BLaER1 treated with 17β-estradiol and CSF1 and Interleukin-3, amounts not matched to agents 10 nM and 100 nM (cell line): ENCODE results near the gene LMNTD2.
"Not testable (repeated sequence)": the region's sequence is repeated elsewhere in the genome, so short reads cannot be mapped to it uniquely, and the experiment has no call there.

Experiments
- H3K27ac ChIP-seq, 11 experiments: shearing (Covaris generic); formaldehyde crosslinking; 2 replicates each; pipeline ENCODE4 v1.8.1; 2022
- H3K27me3 ChIP-seq, 11 experiments: shearing (Covaris generic); formaldehyde crosslinking; 2 replicates each; pipeline ENCODE4 v1.8.1; 2022
- H3K36me3 ChIP-seq, 11 experiments: shearing (Covaris generic); formaldehyde crosslinking; 2 replicates each; pipeline ENCODE4 v1.8.1; 2022
- H3K4me1 ChIP-seq, 10 experiments: shearing (Covaris generic); formaldehyde crosslinking; 2 replicates each; pipeline ENCODE4 v1.8.1; 2022
- H3K4me2 ChIP-seq, 11 experiments: shearing (Covaris generic); formaldehyde crosslinking; 2 replicates each; pipeline ENCODE4 v1.8.1; 2022
- H3K4me3 ChIP-seq, 10 experiments: shearing (Covaris generic); formaldehyde crosslinking; 2 replicates each; pipeline ENCODE4 v1.8.1; 2022
- H3K9ac ChIP-seq, 11 experiments: shearing (Covaris generic); formaldehyde crosslinking; 2 replicates each; pipeline ENCODE4 v1.8.1; 2022
- H3K9me3 ChIP-seq, 11 experiments: shearing (Covaris generic); formaldehyde crosslinking; replicated peaks in 1 of 11; 2 replicates each; pipeline ENCODE4 v1.8.1; 2022
- H4K20me1 ChIP-seq, 11 experiments: shearing (Covaris generic); formaldehyde crosslinking; 2 replicates each; pipeline ENCODE4 v1.8.1; 2022
- Cebpa-rat ChIP-seq, 11 experiments: shearing (Covaris generic); IDR thresholded peaks; 2 replicates each; pipeline ENCODE4 v1.8.1; 2022

LMNTD2 gene

GRCh38 chr11:528166-528814 is 32.2 kb downstream of the LMNTD2 start:
- no peak for TF ChIP-seq Cebpa-rat (IDR thresholded peaks at IDR 0.05)
- Histone ChIP-seq H3K9ac (no peak overlapping the region), H4K20me1 (peaks cover 23 to 42% (median 33%) of the 10 kb centered on the region in 11 experiments; a peak in 20 of 22 replicates), H3K4me1 (peaks cover 0 to 12% (median 8%) of the 10 kb centered on the region in 10 experiments; a peak in 11 of 20 replicates), H3K4me3 (no peak overlapping the region), H3K4me2 (no peak overlapping the region), H3K27ac (no peak overlapping the region), H3K36me3 (peaks cover 19 to 42% (median 35%) of the 10 kb centered on the region in 11 experiments), H3K9me3 (no peaks in the 10 kb centered on the region), H3K27me3 (no peaks in the 10 kb centered on the region)

- no peaks in the 10 kb centered on the region for H3K9me3 ChIP-seq
- TF ChIP-seq Cebpa-rat (IDR thresholded peaks at IDR 0.05) = no peak
- no peak overlapping the region for H3K9ac ChIP-seq
- H4K20me1 ChIP-seq = peaks cover 2 to 21% (median 12%) of the 10 kb centered on the region in 11 experiments; a peak in 15 of 22 replicates
- peaks cover 0 to 21% (median 14%) of the 10 kb centered on the region in 11 experiments; a peak in 20 of 22 replicates for H3K36me3 ChIP-seq
- H3K4me1 ChIP-seq = peaks cover 0 to 2% (median under 1%) of the 10 kb centered on the region in 10 experiments; a peak in 2 of 20 replicates
- H3K27me3 ChIP-seq = no peaks in the 10 kb centered on the region
- no peak overlapping the region for H3K27ac ChIP-seq
- H3K4me2 ChIP-seq = no peak overlapping the region
- H3K4me3 ChIP-seq = no peak overlapping the region
Observed at GRCh38 chr11:526192-526591, 34.3 kb downstream of the LMNTD2 start.

GRCh38 chr11:521177-521688 is 39.3 kb downstream of the LMNTD2 start:
- no peak for TF ChIP-seq Cebpa-rat (IDR thresholded peaks at IDR 0.05)
- H4K20me1 ChIP-seq = peaks cover 0 to 4% (median 0%) of the 10 kb centered on the region in 11 experiments; a peak in 2 of 22 replicates
- H3K4me1 ChIP-seq = peaks cover 0 to 12% (median 6%) of the 10 kb centered on the region in 10 experiments; a peak in 14 of 20 replicates
- no peak overlapping the region for H3K4me3 ChIP-seq
- no peak overlapping the region for H3K9ac ChIP-seq
- no peak overlapping the region for H3K27ac ChIP-seq
- H3K36me3 ChIP-seq = peaks cover 0 to 8% (median 0%) of the 10 kb centered on the region in 11 experiments; a peak in 7 of 22 replicates
- no peak overlapping the region for H3K4me2 ChIP-seq
- H3K27me3 ChIP-seq = no peaks in the 10 kb centered on the region
- peaks cover 11 to 13% (median 12%) of the 10 kb centered on the region in 11 experiments; a peak in 21 of 22 replicates for H3K9me3 ChIP-seq

GRCh38 chr11:520428-521176 is 39.9 kb downstream of the LMNTD2 start:
- peaks cover 12 to 17% (median 16%) of the 10 kb centered on the region in 11 experiments; a peak in 21 of 22 replicates for H3K9me3 ChIP-seq
- no peak overlapping the region for H3K27ac ChIP-seq
- H3K4me2 ChIP-seq = no peak overlapping the region
- H3K36me3 ChIP-seq = peaks cover 0 to 10% (median 4%) of the 10 kb centered on the region in 11 experiments; a peak in 7 of 22 replicates
- H3K27me3 ChIP-seq = no peaks in the 10 kb centered on the region
- peaks cover 0 to 12% (median 6%) of the 10 kb centered on the region in 10 experiments; a peak in 14 of 20 replicates for H3K4me1 ChIP-seq
- H3K9ac ChIP-seq = no peak overlapping the region
- H4K20me1 ChIP-seq = peaks cover 0 to 4% (median 0%) of the 10 kb centered on the region in 11 experiments; a peak in 1 of 22 replicates
- no peak for TF ChIP-seq Cebpa-rat (IDR thresholded peaks at IDR 0.05)
- no peak overlapping the region for H3K4me3 ChIP-seq

- peak overlapping the region in 5 of 10 experiments; percentile 9 to 38 (median 25); a peak in 7 of 20 replicates for H3K4me3 ChIP-seq
- peaks cover 0 to 21% (median 6%) of the 10 kb centered on the region in 10 experiments; a peak in 16 of 20 replicates for H3K4me1 ChIP-seq
- H4K20me1 ChIP-seq = 0 out of 22 replicates have a peak, but pooled peaks cover 0 to 5% (median 0%) of the 10 kb centered on the region in 11 experiments
- H3K4me2 ChIP-seq = peak overlapping the region; percentile 43 to 86 (median 67)
- no peak overlapping the region; a peak in 3 of 22 replicates for H3K27ac ChIP-seq
- H3K9ac ChIP-seq = peak overlapping the region in 2 of 11 experiments; percentile 5 to 10; a peak in 1 of 22 replicates
- peaks cover 0 to 26% (median 9%) of the 10 kb centered on the region in 11 experiments; a peak in 12 of 22 replicates for H3K36me3 ChIP-seq
- H3K27me3 ChIP-seq = no peaks in the 10 kb centered on the region
- peaks cover 12 to 17% (median 16%) of the 10 kb centered on the region in 11 experiments; a peak in 21 of 22 replicates for H3K9me3 ChIP-seq
- no peak for TF ChIP-seq Cebpa-rat (IDR thresholded peaks at IDR 0.05)
Observed at GRCh38 chr11:518463-519202, 41.9 kb downstream of the LMNTD2 start.

GRCh38 chr11:516918-517685 is 43.4 kb downstream of the LMNTD2 start:
- H3K4me2 ChIP-seq, H3K9ac ChIP-seq, H3K4me3 ChIP-seq, H3K27ac ChIP-seq, H3K27me3 ChIP-seq, H4K20me1 ChIP-seq: not testable (repeated sequence)
- Histone ChIP-seq H3K4me1 (peaks cover 8 to 33% (median 18%) of the 10 kb centered on the region in 10 experiments), H3K9me3 (peaks cover 12 to 17% (median 16%) of the 10 kb centered on the region in 11 experiments; a peak in 21 of 22 replicates), H3K36me3 (peaks cover 0 to 26% (median 9%) of the 10 kb centered on the region in 11 experiments; a peak in 12 of 22 replicates)

GRCh38 chr11:516400-516799 is 44.1 kb downstream of the LMNTD2 start:
- TF ChIP-seq Cebpa-rat (IDR thresholded peaks at IDR 0.05) = no peak

More at GRCh38 chr11:516400-516799, 44.1 kb downstream of the LMNTD2 start:
- Histone ChIP-seq H3K9ac (no peak overlapping the region), H3K4me1 (peaks cover 15 to 40% (median 24%) of the 10 kb centered on the region in 10 experiments), H3K36me3 (peaks cover 0 to 30% (median 9%) of the 10 kb centered on the region in 11 experiments; a peak in 13 of 22 replicates), H3K4me3 (no peak overlapping the region), H3K4me2 (no peak overlapping the region), H3K27ac (no peak overlapping the region), H3K9me3 (peaks cover 12 to 17% (median 16%) of the 10 kb centered on the region in 11 experiments; a peak in 21 of 22 replicates), H3K27me3 (no peaks in the 10 kb centered on the region), H4K20me1 (peaks cover 0 to 8% (median 0%) of the 10 kb centered on the region in 11 experiments; a peak in 2 of 22 replicates)
